GM18909 (cell line): ENCODE measurements around the gene TMEM167B.

Source experiments
- ATAC-seq: cut with Tn5 transposase; IDR thresholded peaks from one replicate; pipeline ENCODE4 v1.9.1; 2021; ENCODE audit warnings: mild to moderate bottlenecking; ENCODE audit not compliant: unreplicated experiment, poor library complexity

The TMEM167B gene

DNA sequence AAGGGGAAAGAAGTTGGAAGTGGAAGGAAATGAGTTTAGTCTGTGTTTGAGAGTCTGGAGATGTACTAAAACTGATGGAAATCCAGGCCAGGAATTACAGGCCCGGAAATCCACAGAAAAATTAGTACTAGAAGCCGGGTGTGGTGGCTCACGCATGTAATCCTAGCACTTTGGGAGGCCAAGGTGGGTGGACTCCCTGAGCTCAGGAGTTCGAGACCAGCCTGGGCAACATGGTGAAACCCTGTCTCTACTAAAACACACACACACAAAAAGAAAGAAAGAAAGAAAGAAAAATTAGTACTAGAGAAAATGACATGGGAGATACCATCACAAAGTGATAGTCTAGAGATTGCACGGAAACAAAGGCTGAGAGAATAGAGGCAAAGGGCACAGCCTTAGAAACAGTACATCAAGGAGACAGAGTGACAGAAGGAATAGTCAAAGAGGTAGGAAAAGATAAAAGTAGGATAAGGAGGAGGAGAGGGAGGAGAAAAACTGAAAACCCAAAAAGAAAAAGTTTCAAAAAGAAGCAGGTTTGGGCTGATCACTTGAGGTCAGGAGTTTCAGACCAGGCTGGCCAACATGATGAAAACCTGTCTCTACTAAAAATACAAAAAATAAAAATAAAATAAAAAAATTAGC lies 10.0 kb upstream of the TMEM167B start:
- ATAC-seq, result no peak

DNA sequence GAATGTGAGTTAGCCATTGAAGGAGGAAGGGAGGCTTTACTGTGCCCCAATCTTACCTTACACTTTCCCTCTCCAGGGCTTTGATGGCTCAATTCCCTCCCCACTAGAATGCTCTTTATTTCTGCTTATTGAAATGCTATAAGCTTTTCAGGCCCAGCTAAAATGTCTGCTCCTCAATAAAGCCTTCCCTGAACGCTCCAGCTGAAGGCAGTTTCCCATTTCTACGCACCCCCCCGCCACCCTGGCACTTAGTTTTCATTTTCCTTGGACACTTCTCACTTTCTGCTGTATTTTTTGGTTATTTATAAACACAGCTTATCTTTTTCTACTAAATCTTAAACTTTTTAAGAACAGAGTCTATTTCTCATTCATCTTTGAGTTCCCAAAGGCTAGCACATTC lies 7.1 kb upstream of the TMEM167B start:
- ATAC-seq, result no peak

DNA sequence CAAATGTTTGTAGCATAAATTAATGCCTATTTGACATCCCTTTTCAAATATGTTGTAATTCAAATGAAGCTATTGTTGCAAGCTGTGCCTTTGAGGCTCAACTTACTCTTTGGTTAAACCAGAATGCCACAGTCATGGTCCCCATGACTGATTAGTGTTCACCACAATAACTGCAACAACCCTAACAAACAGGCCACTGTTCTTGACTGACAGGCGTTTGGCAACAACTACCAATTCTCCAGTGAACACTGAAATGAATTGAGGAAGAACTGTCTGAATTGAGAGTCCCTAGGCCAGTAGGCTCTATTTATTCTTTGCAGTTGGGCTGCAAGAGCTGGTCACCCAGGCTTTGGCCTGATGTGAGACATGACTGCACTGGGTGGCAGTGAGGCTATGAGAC lies 6.6 kb upstream of the TMEM167B start:
- no peak for ATAC-seq

DNA sequence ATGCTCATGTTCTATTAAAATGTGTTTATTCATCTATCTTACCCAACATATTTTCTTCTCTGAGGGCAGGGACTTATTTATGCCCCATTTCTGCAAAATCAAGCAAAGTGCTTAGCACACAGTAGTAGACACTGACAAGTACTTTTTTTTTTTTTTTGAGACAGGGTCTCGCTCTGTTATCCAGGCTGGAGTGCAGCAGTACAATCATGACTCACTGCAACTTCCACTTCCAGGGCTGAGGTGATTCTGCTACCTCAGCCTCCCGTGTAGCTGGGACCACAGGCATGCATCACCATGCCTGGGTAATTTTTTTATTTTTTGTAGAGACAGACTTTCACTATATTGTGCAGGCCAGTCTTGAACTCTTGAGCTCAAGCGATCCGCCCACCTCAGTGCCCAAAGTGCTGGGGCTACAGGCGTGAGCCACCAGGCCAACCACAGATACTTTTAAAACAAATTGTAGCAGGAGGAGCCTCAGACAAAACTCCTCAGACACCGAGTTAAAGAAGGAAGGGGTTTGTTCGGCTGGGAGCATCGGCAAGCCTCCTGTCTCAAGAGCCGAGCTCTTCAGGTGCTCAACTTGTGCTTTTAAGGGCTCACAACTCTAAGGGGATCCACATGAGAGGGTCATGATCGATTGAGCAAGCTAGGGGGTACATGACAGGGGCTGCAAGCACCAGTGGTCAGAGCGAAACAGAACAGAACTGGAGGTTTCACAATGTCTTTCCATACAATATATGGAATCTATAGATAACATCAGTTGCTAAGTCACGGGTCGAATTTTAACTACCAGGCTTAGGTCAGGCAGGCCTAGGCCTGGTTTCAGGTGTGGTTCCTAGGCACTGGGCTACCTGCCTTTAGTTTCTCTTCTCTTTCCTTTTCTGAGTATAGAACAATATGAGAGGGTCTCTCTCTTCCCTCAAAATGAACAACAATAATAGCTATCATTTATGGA lies 5.7 kb upstream of the TMEM167B start:
- no peak for ATAC-seq

DNA sequence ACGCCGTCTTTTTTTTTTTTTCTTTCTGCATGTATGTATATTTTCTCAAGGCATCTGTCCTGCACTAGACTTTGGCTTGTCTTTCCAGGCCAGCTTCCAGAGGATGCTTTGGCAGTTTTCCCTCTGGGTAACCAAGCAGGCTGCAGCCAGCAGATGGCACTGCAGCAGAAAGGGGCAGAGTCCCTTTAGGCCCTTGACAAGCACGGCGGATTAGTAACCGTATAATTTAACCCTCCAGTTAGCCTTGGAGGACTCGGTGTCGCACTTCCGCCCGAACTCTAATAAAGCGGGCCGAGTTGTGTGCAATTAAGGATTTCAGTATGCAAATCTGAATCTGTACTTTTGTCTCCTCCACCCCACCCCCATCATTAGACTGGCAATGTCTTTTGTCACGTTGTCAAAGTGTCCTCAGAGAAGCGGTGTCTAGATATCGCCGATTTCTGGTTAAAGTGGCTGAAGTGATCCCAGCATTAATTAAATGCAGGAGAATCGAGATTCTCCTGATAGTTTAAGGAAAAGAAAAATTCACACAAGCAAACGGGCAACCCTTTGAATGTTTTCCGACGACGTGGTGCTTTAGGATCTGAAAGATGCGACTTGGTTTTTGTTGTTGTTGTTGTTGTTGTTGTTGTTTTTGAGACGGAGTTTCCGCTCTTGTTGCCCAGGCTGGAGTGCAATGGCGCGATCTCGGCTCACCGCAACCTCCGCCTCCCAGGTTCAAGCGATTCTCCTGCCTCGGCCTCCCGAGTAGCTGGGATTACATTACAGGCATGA lies 1.1 kb upstream of the TMEM167B start:
- no peak for ATAC-seq

DNA sequence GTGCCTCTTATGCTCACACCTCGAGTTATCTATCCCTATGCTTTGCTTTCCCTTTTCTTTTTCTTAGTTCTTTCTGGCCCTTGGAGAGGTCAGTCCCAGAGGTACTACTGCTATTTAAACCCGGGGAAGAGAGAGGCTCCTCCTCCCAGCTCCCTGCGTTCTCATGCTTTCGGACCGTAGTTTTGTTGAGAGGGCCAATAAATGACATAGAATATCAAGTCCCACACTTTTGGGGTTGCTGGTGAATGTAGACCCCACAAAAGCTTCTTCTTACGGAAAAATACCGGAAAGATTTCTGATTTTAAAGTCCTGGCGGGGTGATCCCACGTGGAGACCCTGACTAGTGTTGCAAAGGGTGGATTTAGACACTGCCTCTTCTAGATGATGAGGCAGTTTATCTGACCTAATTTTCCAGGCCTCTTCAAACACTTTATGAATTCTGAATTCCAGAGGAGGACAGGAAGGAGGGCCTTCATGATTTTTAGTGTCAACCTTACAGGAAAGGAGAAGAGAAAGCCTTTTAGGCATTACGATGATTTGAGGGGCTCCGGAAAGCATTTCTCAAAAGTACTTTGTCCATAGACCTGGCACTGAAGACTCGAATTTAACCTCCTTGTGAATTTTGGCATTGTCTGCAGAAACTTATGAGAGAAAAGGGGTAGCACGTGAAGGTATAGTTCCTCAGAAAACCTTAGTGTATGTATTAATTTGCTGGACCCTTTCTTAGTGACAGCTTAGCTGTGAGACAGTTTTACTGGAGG lies 694 bp downstream of the TMEM167B start:
- peak; percentile 61 for ATAC-seq

DNA sequence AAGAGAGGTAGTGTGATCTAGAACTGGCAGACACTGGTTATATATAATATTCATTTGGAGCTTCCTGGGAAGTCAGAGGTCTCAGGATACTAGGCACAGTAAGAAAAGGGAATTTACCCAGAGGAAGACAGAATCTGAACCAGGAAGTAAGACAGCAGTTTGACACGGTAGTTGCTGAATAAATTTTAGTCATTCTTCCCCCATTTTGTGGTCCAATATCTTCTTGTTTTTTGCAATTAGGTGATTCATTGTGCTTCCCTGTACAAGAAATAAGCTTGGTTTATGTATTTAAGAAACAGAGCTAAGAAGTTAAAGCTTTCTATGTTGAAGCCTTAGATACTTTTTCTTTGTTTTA lies 1.3 kb downstream of the TMEM167B start:
- no peak for ATAC-seq

DNA sequence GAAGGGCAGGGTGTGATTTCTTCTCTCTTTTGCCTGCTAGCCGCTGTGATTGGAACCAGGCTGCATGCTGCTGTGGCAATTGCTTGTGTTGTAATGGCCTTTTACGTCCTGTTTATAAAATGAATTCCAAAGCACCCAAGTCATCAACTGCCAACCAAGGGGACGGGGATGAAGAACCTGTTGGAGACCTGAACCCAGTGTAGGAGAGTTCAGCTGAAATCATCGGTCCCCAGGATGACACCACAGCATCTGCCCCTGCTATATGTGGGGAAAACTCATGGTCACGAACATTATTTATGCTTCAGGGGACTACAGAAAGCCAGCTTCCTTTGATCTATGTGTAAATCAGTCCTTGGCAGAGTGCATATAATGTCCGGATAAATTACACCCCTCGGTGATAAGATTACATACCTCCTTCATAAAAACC lies 3.8 kb downstream of the TMEM167B start:
- ATAC-seq, result no peak

DNA sequence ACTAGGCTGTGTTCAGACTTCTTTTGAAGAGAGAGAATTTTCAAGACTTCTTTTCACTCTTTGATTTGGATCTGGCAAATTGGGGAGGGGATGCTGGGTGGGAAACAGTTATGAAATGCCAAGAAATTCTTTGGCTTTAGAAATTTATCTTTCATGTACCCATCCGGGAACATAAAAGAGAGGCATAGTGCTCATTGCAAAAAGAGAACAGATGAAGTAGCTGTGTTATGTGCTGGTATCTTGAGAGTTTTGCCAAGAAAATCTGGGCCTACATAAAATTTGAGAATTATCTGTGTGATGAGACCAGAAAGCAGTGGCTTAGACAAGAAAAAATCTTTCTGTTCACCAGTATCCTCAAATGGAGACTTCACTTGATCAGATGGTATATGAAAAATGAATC lies 4.3 kb downstream of the TMEM167B start:
- no peak for ATAC-seq

DNA sequence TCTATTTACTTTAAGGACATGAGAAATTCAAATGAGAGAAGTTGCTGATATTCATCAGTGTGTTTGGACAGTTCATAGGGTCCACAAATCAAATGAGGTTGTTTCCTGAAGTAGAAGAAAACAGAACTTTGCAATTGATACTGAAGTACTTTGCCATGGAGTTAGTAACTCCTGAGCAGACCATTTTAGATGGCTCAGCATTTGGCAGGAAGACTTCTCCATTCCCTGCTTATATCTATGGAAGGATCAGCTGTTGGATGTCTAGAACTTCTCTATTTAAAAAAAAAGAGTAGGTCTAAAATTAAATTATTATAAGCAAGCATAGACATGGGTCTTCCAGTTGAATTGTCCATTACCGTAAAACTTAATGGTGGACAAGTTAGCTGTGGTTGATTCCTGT lies 5.1 kb downstream of the TMEM167B start:
- no peak for ATAC-seq

DNA sequence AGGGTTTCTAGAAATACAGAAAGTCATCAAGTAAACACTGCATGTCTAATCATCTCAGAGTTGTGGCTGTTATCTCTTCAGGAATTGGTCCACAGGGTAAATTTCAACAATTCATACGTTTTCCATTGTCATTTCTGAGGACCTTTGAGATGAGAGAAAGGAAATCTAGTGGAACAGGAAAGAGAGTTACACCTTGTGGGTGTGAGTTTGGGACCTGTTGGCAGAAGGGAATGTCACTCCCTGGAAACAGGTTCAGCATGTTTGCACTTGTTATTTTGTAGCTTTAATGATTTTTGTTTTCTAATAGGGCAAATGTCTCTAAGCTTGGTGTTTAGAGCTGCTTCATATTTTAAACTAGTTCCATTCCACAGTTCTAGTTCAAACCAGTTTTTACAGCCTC lies 5.6 kb downstream of the TMEM167B start:
- ATAC-seq, result no peak

DNA sequence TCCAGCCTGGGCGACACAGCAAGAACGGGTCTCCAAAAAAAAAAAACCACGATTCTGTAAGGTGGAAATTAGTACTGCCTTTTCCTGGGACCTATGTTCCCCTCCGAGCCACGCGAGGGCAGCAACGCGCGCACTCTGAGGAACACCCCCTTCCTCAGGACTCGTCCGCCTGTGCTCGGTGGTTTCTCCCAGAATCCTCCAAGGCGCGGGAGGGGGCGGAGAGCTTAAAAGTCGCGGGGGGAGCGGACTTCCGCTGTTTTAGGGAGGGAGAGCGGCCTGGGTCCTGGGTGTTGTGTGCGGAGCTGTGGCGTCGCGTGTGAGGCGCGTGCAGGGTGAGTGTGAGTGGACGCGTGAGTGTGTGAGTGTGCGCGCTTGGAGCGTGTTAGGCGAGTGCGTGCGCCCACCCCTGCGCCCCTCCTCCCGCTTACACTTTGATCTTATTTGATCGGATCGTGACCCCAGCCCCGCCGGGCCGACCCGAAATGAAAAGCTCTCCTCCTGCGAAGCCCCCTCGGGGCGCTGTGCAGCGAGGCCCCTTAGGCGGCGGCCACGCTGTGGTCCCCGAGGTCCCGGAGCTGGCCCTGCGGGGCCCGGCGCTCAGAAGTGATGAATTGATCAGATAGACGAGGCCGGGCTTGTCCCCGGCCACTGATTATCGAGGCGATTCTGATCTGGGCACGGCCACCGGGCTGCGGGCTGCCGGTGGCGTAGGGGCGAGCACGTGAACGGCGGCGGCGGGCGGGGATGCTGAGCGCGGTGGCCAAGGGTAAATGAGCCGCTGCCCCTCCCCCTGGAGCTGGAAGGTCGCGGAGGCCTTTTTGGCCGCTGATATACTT lies 9.6 kb downstream of the TMEM167B start:
- ATAC-seq, result peak; percentile 92

DNA sequence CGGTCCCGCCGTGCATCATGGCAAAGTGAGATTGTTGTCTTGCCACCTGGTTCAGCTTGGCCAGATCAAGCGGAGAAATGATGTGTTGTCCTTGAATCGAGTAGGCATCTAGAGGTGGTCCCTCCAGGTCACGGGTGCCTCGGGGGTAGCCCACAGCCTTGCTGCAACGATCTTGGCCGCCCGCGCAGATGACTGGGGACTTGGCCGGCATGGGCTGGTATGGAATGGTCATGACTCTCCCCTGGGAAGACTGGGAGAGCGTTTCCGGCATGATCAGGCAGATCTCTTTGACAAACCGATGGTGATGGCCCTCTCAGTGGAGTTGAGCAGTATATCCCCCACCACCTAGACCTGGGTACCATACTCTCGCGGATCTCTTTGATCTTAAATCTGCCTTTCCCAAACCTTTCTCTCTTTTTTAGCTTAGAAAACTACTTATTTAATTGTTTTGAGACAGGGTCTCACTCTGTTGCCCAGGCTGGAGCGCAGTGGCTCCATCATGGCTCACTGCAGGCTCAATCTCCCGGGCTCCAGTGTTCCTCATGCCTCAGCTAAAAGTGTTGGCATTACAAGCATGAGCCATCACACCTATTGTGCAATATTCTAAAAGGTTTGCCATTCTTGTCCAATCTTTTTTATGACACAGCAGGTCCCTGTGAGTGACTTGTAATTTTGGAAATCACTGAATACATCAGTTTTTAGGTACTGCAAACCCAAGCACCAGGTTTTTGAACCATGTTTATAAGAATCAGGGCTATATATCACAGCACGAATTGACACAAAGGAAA lies 14.0 kb downstream of the TMEM167B start:
- no peak for ATAC-seq

DNA sequence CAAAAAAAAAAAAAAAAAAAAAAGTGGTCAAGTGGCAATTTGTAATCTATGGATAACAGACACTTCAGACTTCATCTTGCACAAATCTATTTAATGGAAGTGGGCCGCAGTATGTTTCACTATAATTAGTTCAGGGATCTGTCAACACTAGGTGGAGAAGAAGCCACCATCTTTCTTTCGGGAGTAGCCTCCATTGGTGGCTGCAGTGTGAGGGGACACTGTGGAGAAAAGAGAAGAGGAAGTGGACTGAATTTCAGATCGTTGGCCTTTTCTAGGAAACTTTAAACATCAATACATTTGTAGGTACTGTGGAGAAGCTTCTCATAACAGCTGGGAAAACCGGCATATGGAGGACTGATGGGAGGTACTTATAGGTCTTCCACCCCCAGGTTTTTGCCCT lies 15.3 kb downstream of the TMEM167B start:
- ATAC-seq, result no peak

DNA sequence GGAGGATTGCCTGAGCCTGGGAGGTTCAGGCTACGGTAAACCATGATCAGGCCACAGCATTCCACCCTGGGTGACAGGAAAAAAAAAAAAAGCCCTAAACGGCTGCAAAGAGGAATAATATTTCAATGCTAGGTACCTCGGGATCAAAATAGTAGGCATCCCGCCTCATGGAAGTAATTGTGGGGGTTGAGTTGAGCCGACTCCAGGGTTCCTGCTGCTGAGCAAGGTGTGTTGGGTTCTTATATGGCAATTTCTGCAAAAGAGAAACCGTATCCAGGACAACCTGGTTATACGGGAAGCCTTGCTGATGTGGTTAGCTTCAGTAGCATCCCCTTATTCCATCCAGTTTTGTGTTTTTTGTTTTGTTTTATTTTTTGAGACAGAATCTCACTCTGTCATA lies 17.2 kb downstream of the TMEM167B start:
- ATAC-seq, result no peak

DNA sequence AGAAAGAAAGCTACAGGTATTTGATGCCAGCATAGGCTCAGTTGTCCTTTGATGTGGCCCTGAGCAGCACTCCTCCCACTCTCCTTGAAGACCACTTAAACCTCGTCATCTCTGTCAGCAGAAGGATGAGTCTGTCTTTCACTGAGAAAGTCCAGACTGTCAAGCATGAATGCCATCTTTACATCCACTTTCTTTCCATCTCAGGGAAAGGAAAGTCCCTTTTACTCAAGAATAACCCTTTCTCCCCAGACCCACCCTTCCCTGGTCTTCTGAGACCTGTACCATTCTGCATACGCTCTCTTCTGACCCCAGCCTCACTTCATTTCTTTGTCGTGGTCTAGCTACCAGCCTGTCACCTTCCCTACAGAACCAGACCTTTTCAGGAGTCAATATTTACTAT lies 19.3 kb downstream of the TMEM167B start:
- no peak for ATAC-seq

DNA sequence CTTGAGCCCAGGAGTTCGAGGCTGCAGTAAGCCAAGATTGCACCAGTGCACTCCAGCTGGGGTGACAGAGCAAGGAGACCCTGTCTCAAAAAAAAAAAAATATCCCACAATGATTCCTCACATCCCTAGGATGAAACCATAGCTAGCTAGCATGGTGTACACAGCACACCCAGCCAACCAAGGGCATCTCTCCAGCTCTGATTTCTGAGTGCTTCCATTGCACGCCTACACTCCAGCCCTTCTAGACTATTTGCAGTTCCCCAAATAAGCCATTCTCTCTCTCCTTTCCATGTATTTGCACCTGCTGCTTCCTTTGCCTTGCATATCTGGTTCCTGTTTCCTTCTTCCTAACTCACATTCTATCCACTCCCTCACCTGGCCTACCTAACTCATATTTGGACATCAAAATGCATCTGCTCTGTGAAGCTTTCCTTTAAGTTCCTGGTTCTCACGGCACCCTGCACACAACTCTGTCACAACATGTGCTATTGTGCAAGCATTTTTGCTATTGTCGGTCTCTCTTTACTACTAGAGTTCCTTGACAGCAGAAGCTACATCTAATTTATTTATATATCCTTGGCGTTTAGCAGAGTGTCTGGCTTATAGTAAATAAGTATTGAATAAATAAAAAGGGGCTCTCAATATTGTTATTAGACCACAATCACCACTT lies 21.0 kb downstream of the TMEM167B start:
- ATAC-seq, result no peak

DNA sequence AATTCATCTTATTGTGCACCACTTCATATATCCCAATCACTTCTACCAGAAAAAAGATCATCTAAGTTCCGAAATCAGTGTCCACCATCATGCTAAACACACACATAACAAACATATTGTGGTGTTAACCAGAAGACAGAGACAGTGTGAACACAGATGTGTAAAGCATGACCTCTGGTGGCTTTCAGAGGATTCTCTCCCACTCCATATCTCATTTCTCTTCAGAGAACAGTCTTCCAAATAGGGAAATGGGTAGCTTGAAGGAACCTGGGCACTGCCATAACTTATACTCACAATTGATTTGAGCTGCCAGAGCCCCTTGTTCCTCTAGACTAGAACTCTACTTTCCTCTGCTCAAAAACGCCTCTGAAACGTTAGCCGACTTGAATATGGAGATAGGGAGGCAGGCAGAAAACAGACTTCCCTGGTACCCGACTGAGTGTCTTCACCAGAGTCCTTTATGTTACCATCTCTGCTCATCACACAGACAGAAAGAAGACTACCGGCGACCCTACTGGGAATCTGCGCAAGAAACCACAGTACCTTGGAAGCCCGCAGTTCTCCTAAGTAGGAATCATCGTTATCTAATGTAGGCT lies 21.6 kb downstream of the TMEM167B start:
- peak; percentile 44 for ATAC-seq
